Ovary (tissue), 9 donors: ENCODE measurements around the gene ATP8A1. TPM values are rescaled to one million over a fixed set of nuclear protein-coding genes. Genes with fewer than 3 reads are reported as not detected.
A peak's percentile ranks its signal among the peaks of the same experiment; 100 is the strongest.

Experiments
- DNase-seq, 5 donors: peaks; one replicate each; pipeline ENCODE4 v3.0.0-alpha.2; 2019 to 2020
- H3K27ac ChIP-seq, 2 donors: fragments of 200-600 bp; one replicate each; pipeline versions ENCODE4 v1.5.1 to v1.8.0; 2019 to 2022
- H3K27me3 ChIP-seq: fragments of 200-600 bp; one replicate; pipeline ENCODE4 v1.8.0; 2022
- H3K36me3 ChIP-seq: fragments of 200-600 bp; sonication (generic); one replicate; pipeline ENCODE4 v1.5.1; 2019
- H3K4me1 ChIP-seq: one replicate; pipeline ENCODE4 v1.8.1; 2013; ENCODE audit warnings: mild to moderate bottlenecking, moderate library complexity; ENCODE audit not compliant: insufficient read depth
- H3K4me3 ChIP-seq: fragments of 200-600 bp; sonication (generic); one replicate; pipeline ENCODE4 v1.5.1; 2017
- H3K9me3 ChIP-seq, 2 donors: fragments of 200-600 bp in 1 of 2; sonication (generic) in 1 of 2; one replicate each; pipeline versions ENCODE4 v1.5.1 to v1.8.1; 2013 to 2019; ENCODE audit warnings: mild to moderate bottlenecking in 1 of 2, moderate library complexity in 1 of 2
- CTCF ChIP-seq, 3 donors: fragments of 450-650 bp in 2 of 3; fragments of 200-600 bp in 1 of 3; IDR thresholded peaks; one replicate each; pipeline versions ENCODE4 v1.5.1 to v1.8.0; 2016 to 2022; ENCODE audit warnings: antibody characterized with exemption in 3 of 3, mild to moderate bottlenecking in 1 of 3
- EP300 ChIP-seq: sonication (generic); formaldehyde crosslinking; IDR thresholded peaks from one replicate; pipeline ENCODE4 v1.6.1; 2017; ENCODE audit warnings: antibody characterized with exemption
- POLR2A ChIP-seq: fragments of 450-650 bp; IDR thresholded peaks from one replicate; pipeline ENCODE4 v1.6.1; 2017; ENCODE audit warnings: antibody characterized with exemption, mild to moderate bottlenecking, moderate library complexity
- WGBS, 3 donors: extraction: QIAGEN DNeasy Blood & Tissue Kit in 1 of 3; methylation state at CpG; one replicate each; pipeline versions ENCODE4 v1.1.5 to v1.1.7; 2013 to 2017; 5-methylcytosine and 5-hydroxymethylcytosine counted together
- intact Hi-C, 4 donors: fragments of 100-400 bp; cut with DNase I; formaldehyde crosslinking; loops; one replicate each; pipeline versions ENCODE4 v1.11.0 to v1.15.1; 2022 to 2023
- polyA plus RNA-seq, 2 donors: library from polyadenylated mRNA; stranded (reverse); fragments of 200-250 nt in 1 of 2; fragments of 350-450 nt in 1 of 2; fragmentation: Illumina TruSeq in 1 of 2; extraction: RNeasy Lipid Tissue Mini Kit (QIAGEN cat#74804) in 1 of 2; gene quantifications; one replicate each; pipeline ENCODE4 v1.2.3, GENCODE V29; 2013 to 2014
- total RNA-seq, 7 donors: library from RNA; depleted of rRNA in 2 of 7; stranded (reverse); fragments of >200 nt in 2 of 7; fragmentation: NEBNext Ultra II Directional in 3 of 7; extraction: Animal tissue kit (Norgen Biotek cat#: 25700) in 3 of 7; gene quantifications; one replicate each; pipeline versions ENCODE4 v1.1.0 to v1.2.4, GENCODE V29; 2016 to 2023
- donor health status: DM: no; HTN: no; CAD: no; lungs with moderate emphysema.
- donor health status: DM: no; HTN: no; CAD: no.
- donor health status: Bipolar disorder and iron deficiency.
- donor health status: DM: yes; HTN: yes; CAD: no.
- donor health status: DM: no; HTN: no; CAD: no.
- donor health status: DM: yes; HTN: yes; CAD: no.

ATP8A1 gene
- total and polyA plus RNA-seq, 9 donors: 10.0 to 73.2 (median 21.6) TPM

DNA sequence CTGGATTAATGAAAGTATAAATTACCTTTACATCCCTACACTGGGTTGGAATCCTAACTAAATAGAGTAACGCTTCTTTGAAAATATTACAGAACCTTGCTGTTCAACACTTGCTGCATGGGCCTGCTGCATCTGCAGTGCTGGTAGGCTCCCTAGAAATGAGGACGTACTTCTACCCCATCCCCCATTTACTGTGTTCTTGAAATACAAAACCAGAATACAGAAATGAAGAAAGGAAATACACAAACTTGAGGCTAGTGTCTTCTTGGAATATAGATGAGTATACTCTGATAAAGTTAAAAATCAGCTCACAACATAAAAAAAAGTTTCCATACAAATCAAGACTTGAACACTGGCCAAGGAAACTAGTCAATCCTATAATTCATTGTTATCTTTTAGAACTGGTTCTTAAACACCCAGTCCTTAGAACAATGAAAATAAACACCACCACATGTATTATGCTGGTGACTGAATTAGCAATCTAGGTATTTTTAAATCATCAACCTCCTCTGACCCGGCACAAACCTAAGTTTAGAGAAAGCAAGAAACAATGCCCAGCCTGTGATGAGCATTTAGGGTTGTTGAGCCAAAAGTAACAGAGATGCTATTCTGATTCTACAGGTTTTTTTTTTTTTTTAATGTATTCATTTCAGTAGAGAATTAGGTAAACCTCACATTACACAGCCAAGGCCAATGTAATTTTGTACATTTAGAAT, 49.7 kb downstream of the ATP8A1 start:
- WGBS, 3 donors: 73 to 82% (median 81%) methylated on average over 3 of the region's 3 CpGs
- no peak overlapping the region for H3K27ac ChIP-seq
- H3K36me3 ChIP-seq: no peaks in the 10 kb centered on the region
- no peaks in the 10 kb centered on the region for H3K27me3 ChIP-seq
- H3K4me1 ChIP-seq: no peaks in the 10 kb centered on the region
- no peak overlapping the region for H3K4me3 ChIP-seq
- no peak for DNase-seq
- no peak for TF ChIP-seq POLR2A
- no peak for TF ChIP-seq EP300
- no peak for TF ChIP-seq CTCF (IDR thresholded peaks at IDR 0.05)
- intact Hi-C loops: no loop called here
- H3K9me3 ChIP-seq: no peaks in the 10 kb centered on the region

GRCh38 chr4:42605264-42605663, 51.6 kb downstream of the ATP8A1 start:
- DNase-seq: peak in 1 of 5 donors; percentile 20
- WGBS, 3 donors: 59 to 72% (median 71%) methylated on average over 5 of the region's 5 CpGs
- no peak overlapping the region for H3K27ac ChIP-seq
- H3K36me3 ChIP-seq: no peaks in the 10 kb centered on the region
- H3K9me3 ChIP-seq: no peaks in the 10 kb centered on the region
- intact Hi-C loops: no loop called here
- H3K27me3 ChIP-seq: no peaks in the 10 kb centered on the region
- no peak for TF ChIP-seq CTCF (IDR thresholded peaks at IDR 0.05)
- no peak for TF ChIP-seq POLR2A
- TF ChIP-seq EP300: no peak
- H3K4me1 ChIP-seq: no peaks in the 10 kb centered on the region
- no peak overlapping the region for H3K4me3 ChIP-seq

- TF ChIP-seq CTCF (IDR thresholded peaks at IDR 0.05) (no peak), POLR2A (no peak), EP300 (no peak)
- H3K4me1 ChIP-seq: no peaks in the 10 kb centered on the region
- no peaks in the 10 kb centered on the region for H3K9me3 ChIP-seq
- no peak overlapping the region for H3K27ac ChIP-seq
- H3K27me3 ChIP-seq: no peaks in the 10 kb centered on the region
- H3K4me3 ChIP-seq: no peak overlapping the region
- WGBS, 3 donors: 92 to 96% (median 95%) methylated on average over 2 of the region's 2 CpGs
- no peak for DNase-seq
- intact Hi-C loops: no loop called here
- H3K36me3 ChIP-seq: no peaks in the 10 kb centered on the region
Measured at GRCh38 chr4:42603862-42604261, 53.0 kb downstream of the ATP8A1 start.

GRCh38 chr4:42600578-42600977, 56.3 kb downstream of the ATP8A1 start:
- H3K36me3 ChIP-seq: no peaks in the 10 kb centered on the region
- H3K9me3 ChIP-seq: no peaks in the 10 kb centered on the region
- no peak overlapping the region for H3K27ac ChIP-seq
- intact Hi-C loops: no loop called here
- no peak overlapping the region for H3K4me3 ChIP-seq
- TF ChIP-seq CTCF (IDR thresholded peaks at IDR 0.05) (no peak), EP300 (no peak), POLR2A (no peak)
- no peak for DNase-seq
- whole genome bisulfite sequencing, 3 donors: 75 to 89% (median 79%) methylated on average over 2 of the region's 2 CpGs
- H3K4me1 ChIP-seq: no peaks in the 10 kb centered on the region
- H3K27me3 ChIP-seq: no peaks in the 10 kb centered on the region
